ENCODE measurements around the gene SCARF1. TPM values are rescaled to one million over a fixed set of nuclear protein-coding genes. Genes with fewer than 3 reads are reported as not detected.

The SCARF1 gene
- total RNA-seq, 2 donors from 2014 or later: 8.6 to 14.8 TPM

GRCh38 chr17:1611715-1612114, 33.8 kb downstream of the SCARF1 start:
- DNase-seq (ENCODE audit: low spot score): no peak
- no peak overlapping the region for H3K4me3 ChIP-seq
- no peak overlapping the region for H3K27ac ChIP-seq

DNA sequence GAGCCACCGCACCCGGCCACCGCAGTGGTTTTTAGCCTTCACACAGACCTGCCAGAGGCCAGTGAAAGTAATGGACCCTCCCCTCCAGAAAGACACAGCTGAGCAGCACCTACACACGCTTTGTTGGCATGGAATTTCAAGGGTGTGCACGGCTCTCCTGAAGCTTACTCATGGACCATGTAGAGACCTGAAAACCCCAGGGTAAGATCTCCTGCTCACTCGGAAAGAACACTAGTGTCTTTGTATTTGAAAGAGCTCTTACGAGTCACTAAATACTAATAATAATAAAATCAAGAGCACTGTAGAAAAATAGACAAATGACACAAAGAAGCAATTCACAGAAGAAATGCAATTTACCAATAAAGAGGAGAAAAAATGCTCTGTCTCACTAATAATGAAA, 36.9 kb downstream of the SCARF1 start:
- DNase-seq (ENCODE audit: low spot score): no peak
- Histone ChIP-seq H3K27ac (no peak overlapping the region), H3K27me3 (no peaks in the 10 kb centered on the region), H3K4me3 (no peak overlapping the region), H3K4me1 (peaks cover 0 to 4% of the 10 kb centered on the region in 2 donors), H3K36me3 (no peaks in the 10 kb centered on the region), H3K9me3 (no peaks in the 10 kb centered on the region)
- no peak for TF ChIP-seq CTCF (IDR thresholded peaks at IDR 0.05)

More at GRCh38 chr17:1611715-1612114, 33.8 kb downstream of the SCARF1 start:
- Histone ChIP-seq H3K4me1 (peaks cover 0 to 4% of the 10 kb centered on the region in 2 donors), H3K36me3 (no peaks in the 10 kb centered on the region), H3K9me3 (no peaks in the 10 kb centered on the region), H3K27me3 (no peaks in the 10 kb centered on the region)
- no peak for TF ChIP-seq CTCF (IDR thresholded peaks at IDR 0.05)

- Histone ChIP-seq H3K36me3 (no peaks in the 10 kb centered on the region), H3K9me3 (no peaks in the 10 kb centered on the region), H3K27me3 (no peaks in the 10 kb centered on the region), H3K4me1 (peaks cover 0 to 3% of the 10 kb centered on the region in 2 donors), H3K27ac (no peak overlapping the region), H3K4me3 (no peak overlapping the region)
- no peak for TF ChIP-seq CTCF (IDR thresholded peaks at IDR 0.05)
- no peak for DNase-seq (ENCODE audit: low spot score)
These were observed 37.6 kb downstream of the SCARF1 start for GRCh38 chr17:1607971-1608320.

GRCh38 chr17:1606352-1606985, 39.1 kb downstream of the SCARF1 start:
- H3K27me3 ChIP-seq: no peaks in the 10 kb centered on the region
- no peaks in the 10 kb centered on the region for H3K36me3 ChIP-seq
- no peak overlapping the region for H3K4me3 ChIP-seq
- no peak for DNase-seq (ENCODE audit: low spot score)
- H3K4me1 ChIP-seq: no peaks in the 10 kb centered on the region
- no peak for TF ChIP-seq CTCF (IDR thresholded peaks at IDR 0.05)
- H3K27ac ChIP-seq: peak overlapping the region; percentile 21 to 43
- no peaks in the 10 kb centered on the region for H3K9me3 ChIP-seq

DNA sequence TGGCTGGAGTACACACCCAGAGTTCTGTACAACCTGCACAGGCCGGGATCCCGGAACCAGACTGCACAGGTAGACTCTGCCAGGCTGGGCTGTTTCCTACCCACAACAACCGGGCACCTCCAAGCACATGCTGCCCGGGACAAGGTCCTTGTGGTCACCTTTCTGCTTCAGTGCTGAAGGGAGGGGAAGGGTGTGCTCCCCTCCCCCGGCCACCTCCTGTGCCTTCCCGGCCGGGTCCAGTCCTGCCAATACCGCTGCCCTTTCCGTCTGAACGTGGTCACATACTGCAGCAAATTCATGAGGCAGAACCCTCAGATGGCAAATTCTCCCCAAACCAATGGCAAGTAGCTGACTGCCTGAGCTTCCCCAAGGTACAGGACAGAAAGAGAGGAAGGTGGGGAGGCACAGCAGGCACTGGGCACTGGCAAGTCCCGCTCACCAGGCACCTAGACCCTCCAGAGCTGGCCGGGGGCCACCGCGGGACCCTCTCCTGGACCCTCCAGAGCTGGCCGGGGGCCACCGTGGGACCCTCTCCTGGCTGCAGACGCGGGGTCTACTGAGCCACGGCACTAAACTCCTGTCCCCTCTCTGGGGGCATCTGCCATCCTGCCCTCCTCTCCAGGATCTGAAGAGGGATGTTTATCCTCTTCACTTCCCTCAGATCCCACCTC, 39.7 kb downstream of the SCARF1 start:
- TF ChIP-seq CTCF (IDR thresholded peaks at IDR 0.05): no peak
- H3K36me3 ChIP-seq: no peaks in the 10 kb centered on the region
- no peak overlapping the region for H3K27ac ChIP-seq
- no peak overlapping the region for H3K4me3 ChIP-seq
- no peaks in the 10 kb centered on the region for H3K9me3 ChIP-seq
- no peak for DNase-seq (ENCODE audit: low spot score)
- H3K4me1 ChIP-seq: no peaks in the 10 kb centered on the region
- H3K27me3 ChIP-seq: no peaks in the 10 kb centered on the region

Data from right atrium auricular region (tissue), 2 donors.